IPS-11a (cell line): ENCODE data around the gene RIPK4.
"Not testable (repeated sequence)": the region's sequence is repeated elsewhere in the genome, so short reads cannot be mapped to it uniquely, and the experiment has no call there.

Experiments used
- H3K4me3 ChIP-seq: one replicate; pipeline ENCODE4 v1.5.1; 2013; ENCODE audit warnings: low read depth, low read length, control low read depth

Gene RIPK4

DNA sequence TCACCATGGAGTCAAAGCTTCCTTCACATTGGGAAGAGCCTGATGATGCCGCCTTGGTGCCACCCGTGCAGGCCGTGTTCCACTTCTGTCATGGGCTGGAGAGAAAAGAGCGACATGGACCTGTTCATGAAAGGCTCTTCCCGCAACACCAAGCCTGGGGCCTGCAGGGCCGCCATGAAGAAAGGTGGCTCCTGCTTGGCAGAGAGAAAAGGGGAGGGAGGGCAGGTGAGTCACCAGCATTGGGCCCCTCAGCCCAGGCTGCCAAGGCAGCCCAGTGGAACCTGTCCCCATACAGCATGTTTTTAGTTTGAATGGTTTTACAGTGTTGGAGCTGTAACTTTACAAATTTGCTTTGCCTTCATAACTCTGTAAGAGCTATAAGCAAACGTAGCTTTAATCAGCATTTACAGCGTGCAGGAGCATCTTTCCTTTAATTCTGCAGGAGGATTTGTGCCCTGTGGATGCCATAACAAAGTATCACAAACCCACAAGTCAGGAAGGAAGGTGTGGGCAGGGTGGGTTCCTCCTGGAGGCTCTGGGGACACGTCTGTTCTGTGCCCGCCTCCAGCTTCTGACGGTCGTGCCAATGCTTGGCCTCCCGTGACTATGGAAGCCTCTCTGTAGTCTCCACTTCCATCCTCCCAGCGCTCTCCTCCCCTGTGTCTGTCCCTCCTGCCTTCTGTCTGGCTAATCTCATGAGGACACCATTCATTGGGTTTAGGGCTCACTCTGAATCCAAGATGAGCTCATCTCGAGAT is 49.1 kb downstream of the RIPK4 start:
- no peak overlapping the region for H3K4me3 ChIP-seq

DNA sequence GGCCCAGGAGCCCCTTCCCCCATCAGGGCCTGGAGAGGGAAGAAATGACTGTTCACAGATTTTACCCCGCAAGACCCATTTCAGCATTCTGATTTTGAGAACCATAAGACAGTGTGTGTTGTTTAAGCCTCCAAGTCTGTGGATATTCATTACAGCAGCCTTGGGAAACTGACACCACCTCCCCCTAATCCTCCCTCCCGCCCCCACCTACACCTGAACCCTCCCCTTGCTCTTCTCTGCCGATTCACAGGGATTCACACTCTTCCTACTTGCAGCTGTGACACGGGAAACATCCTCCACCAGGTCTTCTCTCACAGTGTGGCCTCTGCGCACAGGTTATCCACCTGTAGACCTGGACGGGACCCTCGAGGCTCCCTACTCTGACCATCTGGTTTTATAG is 50.1 kb downstream of the RIPK4 start:
- H3K4me3 ChIP-seq: no peak overlapping the region

DNA sequence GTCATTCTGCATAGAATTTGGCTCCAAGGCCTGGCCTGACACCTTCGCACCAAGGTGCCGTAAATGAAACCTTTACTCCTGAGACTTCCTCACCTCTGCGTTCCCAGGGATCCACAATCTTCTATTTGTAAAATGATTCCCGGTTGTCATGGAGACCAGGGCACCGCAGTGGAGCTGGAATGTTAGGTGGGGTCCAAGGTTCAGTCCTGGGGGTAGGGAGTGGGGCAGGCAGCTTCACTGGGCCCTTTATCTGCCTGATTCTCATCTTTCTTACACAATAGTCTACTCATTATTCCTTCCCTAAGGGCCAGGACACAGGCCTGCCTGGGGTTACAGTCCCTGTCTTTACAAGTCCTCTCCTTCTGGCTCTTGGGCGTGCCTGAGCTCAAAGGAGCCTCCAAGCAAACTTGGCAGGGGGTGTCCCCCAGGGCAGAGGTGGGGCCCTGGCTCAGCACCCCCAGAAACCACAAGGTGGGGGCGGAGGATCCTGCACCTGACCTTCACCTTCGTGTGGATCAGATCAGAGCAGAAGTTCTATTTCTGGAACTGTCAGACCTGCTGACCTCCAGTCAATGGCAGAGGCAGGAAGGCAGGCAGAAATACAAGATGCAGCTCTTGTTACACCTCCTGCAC is 51.1 kb downstream of the RIPK4 start:
- H3K4me3 ChIP-seq: no peak overlapping the region

DNA sequence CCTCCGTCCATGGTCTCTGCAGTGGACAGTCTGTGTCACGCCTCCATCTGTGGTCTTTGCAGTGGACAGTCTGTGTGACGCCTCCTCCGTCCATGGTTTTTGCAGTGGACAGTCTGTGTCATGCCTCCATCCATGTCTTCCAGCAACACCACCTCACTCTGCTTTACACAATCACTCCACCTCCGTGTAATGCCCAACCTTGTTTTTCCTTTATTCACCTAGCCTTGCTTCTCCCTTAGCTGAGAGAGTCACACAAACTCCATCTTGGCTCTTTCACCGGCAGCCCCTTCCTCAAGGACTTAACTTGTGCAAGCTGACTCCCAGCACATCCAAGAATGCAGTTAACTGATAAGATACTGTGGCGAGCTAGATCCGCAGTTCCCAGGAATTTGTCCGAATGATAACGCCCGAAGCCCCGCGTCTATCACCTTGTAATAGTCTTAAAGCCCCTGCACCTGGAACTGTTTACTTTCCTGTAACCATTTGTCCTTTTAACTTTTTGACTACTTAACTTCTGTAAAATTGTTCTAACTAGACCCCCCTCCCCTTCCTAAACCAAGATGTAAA is 52.5 kb downstream of the RIPK4 start:
- H3K4me3 ChIP-seq: not testable (repeated sequence)

DNA sequence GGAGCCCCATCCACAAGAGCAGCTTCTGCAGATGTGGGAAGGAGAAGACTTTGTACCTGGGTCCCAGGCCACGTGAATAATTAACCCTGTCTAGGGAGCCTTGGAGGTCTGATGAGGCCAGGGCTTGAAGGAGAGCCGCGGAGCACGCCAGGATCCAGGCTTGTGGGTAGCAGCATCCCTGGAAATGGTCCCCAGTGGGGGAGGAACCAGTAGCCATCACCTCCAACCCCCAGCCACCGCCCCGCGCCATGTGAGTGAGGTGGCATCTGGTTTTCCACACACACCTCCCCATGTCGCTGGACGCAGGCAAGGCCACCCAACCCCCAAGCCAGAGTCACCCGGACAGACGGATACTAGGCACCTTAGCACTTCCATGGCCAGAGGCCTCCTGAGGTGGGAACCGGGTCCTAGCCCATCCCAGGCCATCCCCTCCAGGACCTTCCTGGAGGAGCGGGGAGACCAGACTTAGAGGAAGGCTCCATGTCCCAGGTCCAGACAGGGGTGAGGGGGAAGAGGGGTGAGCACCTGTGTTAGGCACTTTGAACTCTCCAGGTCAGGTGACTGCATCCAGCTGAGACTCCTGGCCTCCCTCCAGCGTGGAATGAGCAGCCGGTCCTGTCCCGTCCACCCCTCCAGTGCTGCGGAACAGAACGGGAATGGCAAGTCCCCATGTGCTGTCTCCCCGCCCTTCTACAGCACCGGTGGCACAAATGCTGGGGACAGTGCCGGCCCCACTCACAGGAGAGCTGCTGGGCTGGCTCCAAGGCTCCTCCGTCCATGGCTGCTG is 53.2 kb downstream of the RIPK4 start:
- H3K4me3 ChIP-seq: no peak overlapping the region

DNA sequence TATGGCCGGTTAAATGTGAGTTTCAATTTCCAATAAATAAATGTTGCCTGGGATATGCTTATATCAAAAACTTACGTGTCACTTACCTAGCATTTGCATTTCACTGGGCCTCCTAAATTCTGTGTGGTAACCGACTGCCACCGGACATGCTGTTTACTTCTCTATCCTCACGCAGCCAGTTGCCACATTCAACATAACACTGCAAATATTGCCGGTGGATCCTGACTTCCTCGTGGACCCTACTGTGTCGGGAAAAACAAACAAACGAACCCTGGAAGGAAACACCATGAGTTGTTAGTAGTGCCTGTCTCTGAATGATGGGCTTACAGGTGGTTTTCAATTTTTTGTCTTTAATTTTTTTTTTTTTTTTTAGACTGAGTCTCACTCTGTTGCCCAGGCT is 54.1 kb downstream of the RIPK4 start:
- H3K4me3 ChIP-seq: no peak overlapping the region

DNA sequence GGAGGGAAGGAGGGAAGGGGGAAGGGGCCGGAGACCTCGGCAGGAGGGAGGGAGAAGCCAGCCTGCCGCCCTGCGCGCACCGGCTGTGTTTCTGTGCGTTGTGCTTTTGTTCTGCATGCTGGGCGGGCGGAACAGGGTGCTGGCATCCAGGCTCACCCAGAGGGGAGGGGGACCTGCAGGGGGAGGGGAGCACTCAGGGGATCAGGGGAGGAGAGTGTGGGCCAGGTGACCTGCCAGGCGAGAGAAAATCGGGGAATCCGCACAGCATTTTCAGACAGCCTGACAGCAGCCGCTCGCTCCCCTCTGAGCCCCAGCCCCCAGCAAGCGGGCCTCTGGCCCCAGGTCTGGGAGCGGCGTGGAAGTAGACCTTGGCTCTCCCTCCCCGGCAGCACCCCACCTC is 54.7 kb downstream of the RIPK4 start:
- H3K4me3 ChIP-seq: peak overlapping the region; percentile 1

DNA sequence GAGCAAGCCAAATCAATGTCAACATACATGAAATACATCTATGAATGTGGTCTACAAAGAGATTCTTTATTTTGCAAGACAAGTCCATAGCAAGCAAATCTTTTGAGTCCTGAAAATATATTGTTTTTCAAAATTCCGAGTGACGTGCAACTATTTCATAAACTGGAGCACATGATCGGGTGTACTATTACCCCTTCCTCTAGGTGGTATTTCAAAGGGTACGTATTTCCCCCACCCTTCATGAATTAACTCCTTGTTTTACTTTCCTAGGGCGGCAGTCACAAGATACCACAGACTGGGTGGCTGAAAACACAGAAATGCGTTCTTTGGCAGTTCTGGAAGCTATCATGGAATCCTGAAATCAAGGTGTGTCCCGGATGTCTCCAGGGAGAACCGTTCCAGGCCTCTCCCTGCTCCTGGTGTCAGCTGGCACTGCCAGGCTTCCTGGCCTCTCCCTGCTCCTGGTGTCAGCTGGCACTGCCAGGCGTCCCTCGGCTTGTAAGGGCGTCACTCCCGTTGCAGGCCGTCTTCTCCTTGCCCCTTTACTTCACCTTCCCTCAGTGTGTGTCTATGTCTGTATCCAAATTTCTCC is 55.3 kb downstream of the RIPK4 start:
- H3K4me3 ChIP-seq: no peak overlapping the region

DNA sequence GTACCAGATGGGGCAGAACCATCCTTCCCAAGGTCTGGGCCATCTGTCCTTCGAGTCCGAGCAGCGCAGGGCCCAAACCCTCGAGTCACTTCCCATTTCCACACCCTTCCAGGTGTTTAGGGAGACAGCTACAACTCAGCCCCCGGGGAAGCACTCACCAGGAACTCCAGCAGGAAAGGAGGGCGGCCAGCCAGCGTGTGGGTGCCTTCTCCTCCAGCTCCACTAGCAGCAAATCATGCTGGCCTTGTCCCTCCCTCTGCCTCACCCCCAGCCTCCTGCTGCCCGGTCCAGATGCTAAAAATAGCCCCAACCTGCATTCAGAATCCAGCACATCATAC is 56.1 kb downstream of the RIPK4 start:
- H3K4me3 ChIP-seq: no peak overlapping the region

DNA sequence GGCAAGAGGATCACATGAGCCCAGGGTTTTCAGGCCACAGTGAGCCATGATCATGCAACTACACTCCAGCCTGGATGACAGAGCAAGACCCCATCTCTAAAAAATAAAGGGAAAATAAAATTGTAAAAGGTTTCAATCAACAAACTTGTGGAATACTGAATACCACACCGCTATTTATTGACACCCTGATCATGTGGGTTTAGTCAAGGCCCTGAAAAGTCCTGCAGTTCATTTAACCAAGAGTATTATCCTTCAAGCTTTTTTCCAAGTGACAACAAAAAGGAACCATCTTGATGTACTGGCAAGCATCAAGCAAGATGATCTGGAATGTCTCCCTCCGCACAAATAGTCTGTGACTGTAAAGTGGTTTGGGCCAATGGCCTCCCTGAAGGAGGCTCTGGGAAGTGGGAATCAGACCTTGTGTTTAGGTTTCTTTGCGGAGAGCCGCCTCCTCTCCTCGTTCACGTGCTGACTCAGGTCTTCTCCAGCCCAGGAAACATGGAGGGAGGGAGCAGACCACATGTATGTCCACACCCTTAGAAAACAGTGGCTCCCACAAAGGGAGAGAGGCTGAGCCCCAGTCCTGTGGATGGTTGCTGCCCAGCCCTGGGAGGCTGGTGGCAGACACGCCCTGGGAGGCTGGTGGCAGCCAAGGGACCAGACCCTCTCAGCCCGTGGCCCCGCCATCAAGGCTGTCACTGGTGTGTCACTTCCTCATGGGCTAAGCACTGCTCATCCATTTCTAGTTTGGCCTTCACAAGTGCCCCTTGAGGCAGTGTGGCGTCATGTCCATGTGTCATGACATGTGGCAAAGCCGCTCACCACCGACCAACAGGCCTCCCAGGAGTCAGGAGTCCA is 56.7 kb downstream of the RIPK4 start:
- no peak overlapping the region for H3K4me3 ChIP-seq

DNA sequence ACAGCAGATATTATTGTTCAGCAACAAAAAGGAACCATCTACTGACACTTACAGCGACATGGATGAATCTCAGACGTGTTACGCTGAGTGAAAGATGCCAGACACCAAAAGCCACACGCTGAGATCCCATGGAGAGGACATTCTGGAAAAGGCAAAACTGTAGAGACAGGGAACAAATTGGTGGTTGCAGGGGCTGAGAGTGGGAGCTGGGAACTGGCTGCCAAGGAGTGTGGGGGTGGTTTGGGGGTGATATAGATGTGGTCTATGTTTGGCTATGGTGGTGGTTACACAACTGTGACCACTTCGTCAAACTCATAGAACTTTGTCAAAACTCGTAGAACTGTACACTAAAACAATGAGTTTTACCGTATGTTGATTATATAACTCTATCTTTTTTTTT is 57.7 kb downstream of the RIPK4 start:
- H3K4me3 ChIP-seq: no peak overlapping the region

DNA sequence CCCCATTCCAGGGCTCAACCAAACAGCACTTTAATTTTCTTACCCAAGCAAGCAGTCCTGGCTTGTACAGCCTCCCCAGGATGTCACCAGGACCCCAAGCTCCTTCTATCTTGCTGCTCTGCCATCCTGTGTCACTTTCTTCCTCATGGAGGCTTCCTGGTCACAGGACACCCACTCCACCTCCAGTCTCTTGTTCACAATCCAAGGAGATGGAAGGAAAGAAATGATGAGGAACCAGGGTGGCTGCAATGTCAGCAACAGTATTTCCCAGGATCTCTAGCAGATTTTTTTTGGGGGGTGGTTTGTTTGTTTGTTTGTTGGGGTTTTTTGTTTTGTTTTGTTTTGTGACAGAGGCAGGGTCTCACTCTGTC is 58.9 kb downstream of the RIPK4 start:
- H3K4me3 ChIP-seq: no peak overlapping the region

DNA sequence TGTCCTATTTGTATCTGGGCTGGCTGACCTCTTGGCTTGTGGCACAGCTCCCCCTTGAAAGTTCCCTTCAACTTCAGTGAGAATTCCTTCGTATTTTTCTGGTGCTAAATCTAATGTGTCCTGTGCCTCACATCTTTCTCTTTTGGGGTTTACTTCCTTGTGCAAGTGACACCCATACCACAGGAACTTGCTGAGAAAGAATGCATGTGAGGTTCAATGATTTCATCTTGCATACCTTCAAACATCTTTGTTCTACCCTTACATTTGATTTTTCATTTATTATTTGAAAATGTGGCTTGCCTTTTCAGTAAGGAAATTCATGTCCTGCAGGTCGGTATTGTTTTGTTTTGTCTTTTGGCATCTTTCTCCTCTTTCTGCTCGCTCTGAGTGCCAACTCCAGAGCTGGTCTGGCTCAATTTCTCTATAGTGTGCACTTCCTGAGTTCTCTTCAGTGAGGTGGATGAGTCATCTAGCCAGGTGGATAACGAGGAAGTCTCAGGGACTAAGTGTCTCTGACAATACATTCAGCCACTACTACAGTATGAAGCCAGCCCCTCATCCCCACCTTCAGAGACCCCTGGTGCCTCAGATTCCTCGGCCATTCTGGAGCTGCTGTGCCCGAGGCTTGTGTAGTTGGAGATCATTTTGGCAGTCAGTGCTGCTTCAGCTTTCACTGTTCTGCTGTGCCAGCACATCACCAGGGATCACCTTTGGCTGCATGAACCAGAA is 59.5 kb downstream of the RIPK4 start:
- no peak overlapping the region for H3K4me3 ChIP-seq

DNA sequence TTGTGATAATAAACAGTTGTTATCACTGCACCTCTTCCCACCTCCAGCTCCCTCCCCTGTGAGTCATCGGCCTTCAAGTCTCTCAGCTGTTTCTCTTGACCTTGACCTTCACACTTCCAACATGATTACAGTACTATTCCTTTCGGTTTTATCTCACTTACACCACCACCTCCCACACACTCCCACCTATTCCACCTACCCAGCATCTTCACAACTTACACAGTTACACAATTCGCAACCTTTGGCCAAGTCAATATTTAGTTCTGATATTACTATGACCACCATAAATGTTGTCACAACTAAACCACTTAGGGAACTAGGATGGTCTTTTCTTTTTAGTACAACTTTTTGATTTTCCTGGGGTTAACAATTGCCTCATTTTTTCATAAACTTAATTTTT is 60.2 kb downstream of the RIPK4 start:
- no peak overlapping the region for H3K4me3 ChIP-seq

DNA sequence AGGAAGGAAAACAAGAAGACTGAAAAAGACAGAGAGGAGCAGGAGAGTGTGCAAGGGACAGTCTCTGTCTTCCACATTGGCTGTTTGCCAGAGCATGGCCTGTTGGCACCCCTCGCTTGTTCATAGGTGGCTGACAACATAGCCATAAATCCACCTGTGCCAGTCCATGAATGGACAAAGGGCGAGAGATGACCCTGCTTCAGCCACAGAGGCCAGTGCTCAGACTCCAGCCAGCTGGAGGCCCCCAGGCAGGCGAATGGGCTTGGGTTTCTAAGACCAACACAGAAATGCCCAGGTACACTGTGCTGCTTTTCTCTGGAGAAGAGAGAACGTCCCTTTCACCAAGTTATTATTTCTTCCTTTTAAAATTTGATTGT is 60.6 kb downstream of the RIPK4 start:
- no peak overlapping the region for H3K4me3 ChIP-seq

DNA sequence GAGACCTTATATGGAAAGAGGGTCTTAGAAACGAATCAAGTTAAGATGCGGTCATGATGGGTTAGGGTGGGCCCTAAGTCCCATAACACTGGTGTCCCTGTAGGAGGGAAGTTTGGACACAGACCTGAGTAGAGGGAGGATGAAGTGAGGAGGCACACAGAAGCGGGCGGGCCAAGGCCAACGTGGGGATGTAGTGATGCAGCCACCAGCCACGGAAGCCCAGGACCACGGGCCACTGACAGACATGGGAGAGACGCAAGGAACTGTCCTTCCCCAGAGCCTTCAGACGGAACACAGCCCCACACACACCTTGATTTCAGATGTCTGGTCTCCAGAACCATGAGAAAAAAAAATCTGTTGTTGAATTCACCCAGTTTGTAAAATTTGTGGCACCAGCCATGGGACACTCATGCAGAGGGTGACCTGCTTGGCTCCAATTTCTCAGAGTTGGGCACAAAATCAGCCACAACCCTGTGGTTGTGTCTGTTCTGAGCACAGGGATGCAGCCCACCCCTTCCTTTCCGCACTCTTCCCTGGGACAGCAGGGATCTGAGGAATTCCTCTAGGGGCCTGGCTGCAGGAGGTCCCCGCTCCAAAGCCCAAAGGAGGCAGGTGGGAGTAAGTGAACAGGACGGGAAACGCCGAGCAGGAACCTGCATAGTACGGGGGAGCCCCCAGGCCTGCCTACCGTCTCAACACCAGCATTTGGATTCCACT is 61.1 kb downstream of the RIPK4 start:
- no peak overlapping the region for H3K4me3 ChIP-seq

DNA sequence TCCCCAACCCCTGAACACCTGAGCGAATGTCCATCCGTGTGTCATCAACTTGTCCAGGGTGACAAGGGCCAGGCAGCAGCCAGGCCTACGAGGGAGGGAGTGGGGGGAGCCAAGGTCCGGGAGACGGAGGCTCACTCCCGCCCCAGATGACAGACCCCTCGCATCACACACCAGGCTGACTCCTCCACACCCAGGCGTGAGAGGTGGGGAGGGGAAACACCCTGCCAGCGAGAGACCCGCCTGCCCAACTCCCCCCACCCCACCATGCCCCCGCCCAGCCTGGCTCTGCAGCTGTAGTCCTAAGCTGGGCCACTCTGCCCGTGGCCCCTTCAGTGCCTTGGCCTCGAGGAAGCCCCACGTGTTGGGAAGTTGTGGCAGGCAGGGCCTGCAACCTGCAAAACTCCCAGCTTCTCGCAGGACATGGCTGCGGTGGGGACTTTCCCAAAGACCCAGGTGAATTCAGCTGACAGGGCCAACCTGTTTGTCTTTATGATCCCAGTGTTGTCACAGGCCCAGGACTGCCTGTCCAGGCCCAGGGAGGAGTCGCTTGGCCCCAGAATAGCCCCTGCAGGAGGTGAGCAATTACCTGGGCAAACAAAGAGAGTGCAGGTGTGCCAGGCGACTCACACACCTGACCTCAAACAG is 62.9 kb downstream of the RIPK4 start:
- no peak overlapping the region for H3K4me3 ChIP-seq

DNA sequence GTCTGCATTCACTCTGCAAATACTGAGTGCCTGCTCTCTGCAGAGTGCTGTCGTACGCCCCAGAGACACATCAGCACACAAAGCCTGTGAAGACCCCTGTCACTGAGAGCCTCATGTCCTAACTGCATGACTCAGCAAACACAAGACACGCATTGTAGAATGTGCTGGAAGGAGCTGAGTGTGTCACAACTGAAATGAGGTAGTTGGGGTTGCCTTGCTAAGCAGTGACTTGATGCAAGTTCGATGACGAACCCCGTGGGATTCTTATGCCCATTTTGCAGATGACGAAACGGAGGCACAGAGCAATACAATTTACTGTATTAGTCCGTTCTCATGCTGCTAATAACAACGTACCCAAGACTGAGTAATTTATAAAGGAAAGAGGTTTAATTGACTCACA is 65.1 kb downstream of the RIPK4 start:
- no peak overlapping the region for H3K4me3 ChIP-seq

DNA sequence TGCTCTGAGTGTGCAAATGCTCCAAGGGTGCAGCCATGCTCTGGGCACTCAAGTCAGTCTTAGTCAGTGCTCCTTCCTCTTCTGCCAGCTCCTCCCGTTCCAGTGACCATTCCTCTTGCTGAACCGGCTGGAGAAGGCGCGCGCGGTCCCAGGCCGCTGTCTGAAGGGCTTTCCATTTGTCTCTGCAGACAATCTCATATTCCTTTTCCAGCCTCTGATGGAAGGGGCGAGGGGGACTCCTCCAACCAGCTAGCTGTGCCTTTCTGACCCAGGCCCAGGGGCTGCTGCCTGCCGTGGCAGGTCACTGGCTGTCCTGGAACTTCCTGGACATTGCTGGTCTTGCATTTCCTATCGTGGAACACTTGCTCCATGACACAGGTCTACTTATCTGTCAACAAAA is 67.5 kb downstream of the RIPK4 start:
- no peak overlapping the region for H3K4me3 ChIP-seq
